Measurements from ENCODE around the gene PLCB1. TPM values are rescaled to one million over a fixed set of nuclear protein-coding genes. Genes with fewer than 3 reads are reported as not detected.

Gene PLCB1
- total and polyA plus RNA-seq, 3 experiments from 2014 or later, result 8.5 to 9.9 (median 8.8) TPM

GRCh38 chr20:8647961-8648441 lies 515.9 kb downstream of the PLCB1 start:
- Histone ChIP-seq H3K4me3 (ENCODE audit: low read length) (no peak overlapping the region), H3K36me3 (ENCODE audit: insufficient read depth, low read length) (no peaks in the 10 kb centered on the region), H3K27me3 (ENCODE audit: insufficient read depth, low read length, poor library complexity, severe bottlenecking) (no peaks in the 10 kb centered on the region), H3K27ac (ENCODE audit: low read depth, low read length) (no peak overlapping the region), H3K9me3 (ENCODE audit: low read length) (no peaks in the 10 kb centered on the region), H3K4me1 (ENCODE audit: insufficient read depth, low read length) (no peaks in the 10 kb centered on the region)
- no peaks in the 10 kb centered on the region for H3K9me3 Mint-ChIP-seq
- ChIA-PET POLR2A (no interaction called here), CTCF (no interaction called here)
- no peak for DNase-seq
- peaks cover 6 to 21% (median 14%) of the 10 kb centered on the region in 3 donors for H3K36me3 Mint-ChIP-seq
- no peaks in the 10 kb centered on the region for H3K27me3 Mint-ChIP-seq
- no peak overlapping the region for H3K27ac Mint-ChIP-seq
- peaks cover 0 to 7% (median 5%) of the 10 kb centered on the region in 3 donors for H3K4me1 Mint-ChIP-seq
- no peak overlapping the region for H3K4me3 Mint-ChIP-seq

GRCh38 chr20:8648466-8648865 lies 516.4 kb downstream of the PLCB1 start:
- no peak overlapping the region for H3K4me3 Mint-ChIP-seq
- no peaks in the 10 kb centered on the region for H3K9me3 ChIP-seq (ENCODE audit: low read length)
- H3K4me1 ChIP-seq (ENCODE audit: insufficient read depth, low read length), result no peaks in the 10 kb centered on the region
- no peak overlapping the region for H3K4me3 ChIP-seq (ENCODE audit: low read length)
- H3K36me3 Mint-ChIP-seq, result peaks cover 5 to 19% (median 14%) of the 10 kb centered on the region in 3 donors
- no peaks in the 10 kb centered on the region for H3K27me3 ChIP-seq (ENCODE audit: insufficient read depth, low read length, poor library complexity, severe bottlenecking)
- ChIA-PET POLR2A (no interaction called here), CTCF (no interaction called here)
- DNase-seq, result no peak
- H3K27ac ChIP-seq (ENCODE audit: low read depth, low read length), result no peak overlapping the region
- H3K36me3 ChIP-seq (ENCODE audit: insufficient read depth, low read length), result no peaks in the 10 kb centered on the region
- H3K27ac Mint-ChIP-seq, result peak overlapping the region in 1 of 8 donors; percentile 22
- H3K4me1 Mint-ChIP-seq, result peaks cover 0 to 7% (median 5%) of the 10 kb centered on the region in 3 donors
- no peaks in the 10 kb centered on the region for H3K9me3 Mint-ChIP-seq
- H3K27me3 Mint-ChIP-seq, result no peaks in the 10 kb centered on the region

GRCh38 chr20:8652396-8652795 lies 520.3 kb downstream of the PLCB1 start:
- H3K27ac ChIP-seq (ENCODE audit: low read depth, low read length), result no peak overlapping the region
- ChIA-PET POLR2A (no interaction called here), CTCF (no interaction called here)
- H3K4me1 ChIP-seq (ENCODE audit: insufficient read depth, low read length), result no peaks in the 10 kb centered on the region
- no peaks in the 10 kb centered on the region for H3K27me3 Mint-ChIP-seq
- no peak overlapping the region for H3K27ac Mint-ChIP-seq
- no peak for DNase-seq
- no peaks in the 10 kb centered on the region for H3K36me3 ChIP-seq (ENCODE audit: insufficient read depth, low read length)
- H3K4me3 Mint-ChIP-seq, result no peak overlapping the region
- H3K9me3 ChIP-seq (ENCODE audit: low read length), result no peaks in the 10 kb centered on the region
- peaks cover 0 to 5% (median 1%) of the 10 kb centered on the region in 3 donors for H3K36me3 Mint-ChIP-seq
- no peak overlapping the region for H3K4me3 ChIP-seq (ENCODE audit: low read length)
- peaks cover 3 to 6% (median 5%) of the 10 kb centered on the region in 3 donors for H3K4me1 Mint-ChIP-seq
- no peaks in the 10 kb centered on the region for H3K27me3 ChIP-seq (ENCODE audit: insufficient read depth, low read length, poor library complexity, severe bottlenecking)
- H3K9me3 Mint-ChIP-seq, result no peaks in the 10 kb centered on the region

GRCh38 chr20:8654486-8654885 lies 522.4 kb downstream of the PLCB1 start:
- Histone ChIP-seq H3K9me3 (ENCODE audit: low read length) (no peaks in the 10 kb centered on the region), H3K27me3 (ENCODE audit: insufficient read depth, low read length, poor library complexity, severe bottlenecking) (no peaks in the 10 kb centered on the region), H3K36me3 (ENCODE audit: insufficient read depth, low read length) (no peaks in the 10 kb centered on the region), H3K4me1 (ENCODE audit: insufficient read depth, low read length) (no peaks in the 10 kb centered on the region), H3K27ac (ENCODE audit: low read depth, low read length) (no peak overlapping the region), H3K4me3 (ENCODE audit: low read length) (no peak overlapping the region)
- Mint-ChIP-seq H3K4me3 (no peak overlapping the region), H3K27ac (no peak overlapping the region), H3K4me1 (peaks cover 0 to 3% (median 0%) of the 10 kb centered on the region in 3 donors), H3K27me3 (no peaks in the 10 kb centered on the region), H3K9me3 (no peaks in the 10 kb centered on the region), H3K36me3 (peaks cover 0 to 5% (median 1%) of the 10 kb centered on the region in 3 donors)
- DNase-seq, result no peak
- ChIA-PET CTCF (no interaction called here), POLR2A (no interaction called here)

GRCh38 chr20:8656335-8656734 lies 524.3 kb downstream of the PLCB1 start:
- Mint-ChIP-seq H3K9me3 (no peaks in the 10 kb centered on the region), H3K36me3 (peaks cover 0 to 12% (median 3%) of the 10 kb centered on the region in 3 donors), H3K27ac (peak overlapping the region in 1 of 8 donors; percentile 61), H3K4me3 (no peak overlapping the region), H3K27me3 (no peaks in the 10 kb centered on the region), H3K4me1 (peaks cover 0 to 3% (median 0%) of the 10 kb centered on the region in 3 donors)
- Histone ChIP-seq H3K4me3 (ENCODE audit: low read length) (no peak overlapping the region), H3K9me3 (ENCODE audit: low read length) (no peaks in the 10 kb centered on the region), H3K36me3 (ENCODE audit: insufficient read depth, low read length) (no peaks in the 10 kb centered on the region), H3K27me3 (ENCODE audit: insufficient read depth, low read length, poor library complexity, severe bottlenecking) (no peaks in the 10 kb centered on the region), H3K4me1 (ENCODE audit: insufficient read depth, low read length) (no peaks in the 10 kb centered on the region), H3K27ac (ENCODE audit: low read depth, low read length) (no peak overlapping the region)
- ChIA-PET POLR2A (no interaction called here), CTCF (no interaction called here)
- DNase-seq, result no peak

- no peak overlapping the region for H3K4me3 ChIP-seq (ENCODE audit: low read length)
- H3K4me1 Mint-ChIP-seq, result peaks cover 0 to 3% (median 0%) of the 10 kb centered on the region in 3 donors
- no peaks in the 10 kb centered on the region for H3K36me3 ChIP-seq (ENCODE audit: insufficient read depth, low read length)
- no peaks in the 10 kb centered on the region for H3K27me3 ChIP-seq (ENCODE audit: insufficient read depth, low read length, poor library complexity, severe bottlenecking)
- H3K27ac ChIP-seq (ENCODE audit: low read depth, low read length), result no peak overlapping the region
- peaks cover 0 to 12% (median 3%) of the 10 kb centered on the region in 3 donors for H3K36me3 Mint-ChIP-seq
- ChIA-PET CTCF (no interaction called here), POLR2A (no interaction called here)
- H3K27ac Mint-ChIP-seq, result no peak overlapping the region
- no peaks in the 10 kb centered on the region for H3K4me1 ChIP-seq (ENCODE audit: insufficient read depth, low read length)
- no peaks in the 10 kb centered on the region for H3K27me3 Mint-ChIP-seq
- H3K4me3 Mint-ChIP-seq, result no peak overlapping the region
- DNase-seq, result no peak
- no peaks in the 10 kb centered on the region for H3K9me3 Mint-ChIP-seq
- no peaks in the 10 kb centered on the region for H3K9me3 ChIP-seq (ENCODE audit: low read length)
Measured at GRCh38 chr20:8657664-8658063, 525.6 kb downstream of the PLCB1 start.

GRCh38 chr20:8658103-8658502 lies 526.0 kb downstream of the PLCB1 start:
- no peak for DNase-seq
- Mint-ChIP-seq H3K9me3 (no peaks in the 10 kb centered on the region), H3K36me3 (peaks cover 0 to 12% (median 3%) of the 10 kb centered on the region in 3 donors), H3K4me1 (peaks cover 0 to 3% (median 0%) of the 10 kb centered on the region in 3 donors), H3K27ac (no peak overlapping the region), H3K4me3 (no peak overlapping the region), H3K27me3 (no peaks in the 10 kb centered on the region)
- Histone ChIP-seq H3K27me3 (ENCODE audit: insufficient read depth, low read length, poor library complexity, severe bottlenecking) (no peaks in the 10 kb centered on the region), H3K36me3 (ENCODE audit: insufficient read depth, low read length) (no peaks in the 10 kb centered on the region), H3K27ac (ENCODE audit: low read depth, low read length) (no peak overlapping the region), H3K4me3 (ENCODE audit: low read length) (no peak overlapping the region), H3K9me3 (ENCODE audit: low read length) (no peaks in the 10 kb centered on the region), H3K4me1 (ENCODE audit: insufficient read depth, low read length) (no peaks in the 10 kb centered on the region)
- POLR2A ChIA-PET, result no interaction called here
- CTCF ChIA-PET, result no interaction called here

GRCh38 chr20:8661229-8661952 lies 529.3 kb downstream of the PLCB1 start:
- Histone ChIP-seq H3K27me3 (ENCODE audit: insufficient read depth, low read length, poor library complexity, severe bottlenecking) (no peaks in the 10 kb centered on the region), H3K36me3 (ENCODE audit: insufficient read depth, low read length) (no peaks in the 10 kb centered on the region), H3K27ac (ENCODE audit: low read depth, low read length) (no peak overlapping the region), H3K9me3 (ENCODE audit: low read length) (no peaks in the 10 kb centered on the region), H3K4me1 (ENCODE audit: insufficient read depth, low read length) (no peaks in the 10 kb centered on the region), H3K4me3 (ENCODE audit: low read length) (no peak overlapping the region)
- Mint-ChIP-seq H3K4me1 (no peaks in the 10 kb centered on the region), H3K27ac (no peak overlapping the region), H3K36me3 (peaks cover 1 to 12% (median 4%) of the 10 kb centered on the region in 3 donors), H3K9me3 (no peaks in the 10 kb centered on the region), H3K4me3 (no peak overlapping the region), H3K27me3 (no peaks in the 10 kb centered on the region)
- POLR2A ChIA-PET, result no interaction called here
- DNase-seq, result no peak
- CTCF ChIA-PET, result no interaction called here
